HL-60/S4 (cell line): ENCODE results near the gene RANBP17.

Source experiments
- in situ Hi-C: fragments of 300-500 bp; cut with MboI; formaldehyde crosslinking; loops from 2 replicates; pipeline ENCODE4 v1.14.3; 2022; ENCODE audit warnings: low sequenced_read_pairs

The RANBP17 gene

GRCh38 chr5:171312129-171312974, 450.5 kb downstream of the RANBP17 start:
- in situ Hi-C loops = no loop called here

- in situ Hi-C loops = no loop called here
Measured at GRCh38 chr5:171313481-171314206, 451.8 kb downstream of the RANBP17 start.

- in situ Hi-C loops = no loop called here
Measured at GRCh38 chr5:171314728-171315385, 453.0 kb downstream of the RANBP17 start.

- in situ Hi-C loops = no loop called here
Measured at GRCh38 chr5:171315386-171315891, 453.6 kb downstream of the RANBP17 start.

GRCh38 chr5:171315925-171316257, 454.1 kb downstream of the RANBP17 start:
- in situ Hi-C loops = no loop called here

- in situ Hi-C loops = no loop called here
Measured at GRCh38 chr5:171316258-171317121, 454.7 kb downstream of the RANBP17 start.

GRCh38 chr5:171317230-171317629, 455.4 kb downstream of the RANBP17 start:
- in situ Hi-C loops = no loop called here

- in situ Hi-C loops = no loop called here
Measured at GRCh38 chr5:171318026-171318425, 456.2 kb downstream of the RANBP17 start.

GRCh38 chr5:171321447-171321846, 459.6 kb downstream of the RANBP17 start:
- in situ Hi-C loops = no loop called here

GRCh38 chr5:171322527-171322926, 460.7 kb downstream of the RANBP17 start:
- in situ Hi-C loops = no loop called here

GRCh38 chr5:171323007-171323406, 461.2 kb downstream of the RANBP17 start:
- in situ Hi-C loops = no loop called here

GRCh38 chr5:171323806-171324632, 462.2 kb downstream of the RANBP17 start:
- in situ Hi-C loops = no loop called here

GRCh38 chr5:171330021-171330420, 468.2 kb downstream of the RANBP17 start:
- in situ Hi-C loops = loop anchor here (25.0 kb wide), 1 partner anchor 593 kb away; no protein-coding TSS in a partner anchor

- in situ Hi-C loops = loop anchor here (25.0 kb wide), 1 partner anchor 598 kb away; no protein-coding TSS in a partner anchor
Measured at GRCh38 chr5:171335616-171336015, 473.8 kb downstream of the RANBP17 start.

GRCh38 chr5:171336521-171337209, 474.8 kb downstream of the RANBP17 start:
- in situ Hi-C loops = loop anchor here (25.0 kb wide), 1 partner anchor 599 kb away; no protein-coding TSS in a partner anchor

- in situ Hi-C loops = loop anchor here (25.0 kb wide), 1 partner anchor 600 kb away; no protein-coding TSS in a partner anchor
Measured at GRCh38 chr5:171337210-171337569, 475.4 kb downstream of the RANBP17 start.

- in situ Hi-C loops = loop anchor here (25.0 kb wide), 1 partner anchor 603 kb away; no protein-coding TSS in a partner anchor
Measured at GRCh38 chr5:171340042-171340441, 478.2 kb downstream of the RANBP17 start.

GRCh38 chr5:171340491-171340890, 478.7 kb downstream of the RANBP17 start:
- in situ Hi-C loops = loop anchor here (25.0 kb wide), 1 partner anchor 603 kb away; no protein-coding TSS in a partner anchor
